GM12801 (cell line): ENCODE measurements around the gene ZNF274.

Source experiments
- CTCF ChIP-seq: IDR thresholded peaks from one replicate; pipeline ENCODE4 v1.5.1; 2011; ENCODE audit warnings: control low read depth; ENCODE audit not compliant: insufficient read length; ENCODE audit errors: extremely low read depth

Gene ZNF274

GRCh38 chr19:58196901-58197616 is 14.2 kb downstream of the ZNF274 start:
- no peak for TF ChIP-seq CTCF

GRCh38 chr19:58203814-58204475 is 21.1 kb downstream of the ZNF274 start:
- TF ChIP-seq CTCF, result no peak

- TF ChIP-seq CTCF, result no peak
These were observed 21.7 kb downstream of the ZNF274 start for GRCh38 chr19:58204566-58204965.

- TF ChIP-seq CTCF, result no peak
These were observed 26.7 kb downstream of the ZNF274 start for GRCh38 chr19:58209577-58209976.

GRCh38 chr19:58212336-58213074 is 29.6 kb downstream of the ZNF274 start:
- TF ChIP-seq CTCF, result no peak

GRCh38 chr19:58213075-58213369 is 30.2 kb downstream of the ZNF274 start:
- TF ChIP-seq CTCF, result no peak

GRCh38 chr19:58217069-58217481 is 34.2 kb downstream of the ZNF274 start:
- TF ChIP-seq CTCF, result no peak
